K562 (cell line): Measurements from ENCODE around the gene DNAAF3. TPM values are rescaled to one million over a fixed set of nuclear protein-coding genes. Genes with fewer than 3 reads are reported as not detected.

ENCODE experiments used
- ATAC-seq: fragments of 200-7000 bp; cut with Tn5 transposase; 3 replicates; pipeline ENCODE4 v1.9.1; 2020; ENCODE audit warnings: moderate library complexity
- BruUV-seq: library from RNA; stranded (reverse); fragments of 400-500 nt; replicated peaks from 2 replicates; lab custom pipeline; 2021; lab: Mats Ljungman, UMichigan
- CTCF ChIA-PET: fragments of 300-600 bp; formaldehyde crosslinking; extraction: SDS; loops from one replicate; lab custom pipeline; 2021; ENCODE audit warnings: low intra/inter-chr PET ratio; lab: Yijun Ruan, JAX
- POLR2A ChIA-PET: fragments of 300-600, 350-650 bp; sonication (Branson Sonifier 250); formaldehyde crosslinking; extraction: SDS; loops from one replicate; lab custom pipeline; 2021; ENCODE audit warnings: antibody characterized with exemption, inconsistent platforms; lab: Yijun Ruan, JAX
- DNase-seq, 4 experiments: peaks; one replicate each; pipeline versions ENCODE4 v3.0.0 to v3.0.0-alpha.2; 2011 to 2018; ENCODE audit warnings: low spot score in 3 of 4, mixed read lengths in 3 of 4; ENCODE audit errors: extremely low read depth in 1 of 4
- FAIRE-seq: peaks from 2 replicates; lab custom pipeline; 2011; peaks lifted over from hg19 to GRCh38; lab: Jason Lieb, UNC
- H2AFZ ChIP-seq: 2 replicates; pipeline ENCODE4 v1.6.0; 2011; ENCODE audit warnings: low read depth, low read length, control low read depth, inconsistent platforms
- H3K27ac ChIP-seq: fragments of 200-600 bp; 3 replicates; pipeline ENCODE4 v1.8.0; 2011; ENCODE audit warnings: low read depth, mild to moderate bottlenecking, control low read depth, inconsistent platforms, low read length, moderate library complexity, mixed read lengths; ENCODE audit errors: extremely low read depth
- H3K27me3 ChIP-seq, 2 experiments: fragments of 300-600 bp in 1 of 2; 2 replicates in 1 of 2; 3 replicates in 1 of 2; pipeline versions ENCODE4 v1.6.0 to v1.8.0; 2011; ENCODE audit warnings: inconsistent platforms in 2 of 2, low read length in 2 of 2, mild to moderate bottlenecking in 1 of 2, mixed read lengths in 1 of 2, moderate library complexity in 1 of 2; ENCODE audit not compliant: control insufficient read depth in 2 of 2, insufficient read depth in 2 of 2
- H3K36me3 ChIP-seq: fragments of 300-600 bp; 3 replicates; pipeline ENCODE4 v1.8.0; 2011; ENCODE audit warnings: mild to moderate bottlenecking, low read length, inconsistent platforms; ENCODE audit not compliant: control insufficient read depth, insufficient read depth
- H3K4me1 ChIP-seq, 2 experiments: fragments of 200-600 bp in 1 of 2; replicated peaks in 1 of 2; 2 replicates in 1 of 2; 3 replicates in 1 of 2; pipeline versions ENCODE4 v1.5.1 to v1.8.0; 2011; ENCODE audit warnings: inconsistent platforms in 2 of 2, low read length in 2 of 2, mild to moderate bottlenecking in 1 of 2, mixed read lengths in 1 of 2, moderate library complexity in 1 of 2; ENCODE audit not compliant: control insufficient read depth in 2 of 2, insufficient read depth in 2 of 2
- H3K4me2 ChIP-seq: 2 replicates; pipeline ENCODE4 v1.6.1; 2011; ENCODE audit warnings: low read length, control low read depth, inconsistent platforms, mixed read lengths; ENCODE audit not compliant: insufficient read depth
- H3K4me3 ChIP-seq: fragments of 200-600 bp; sonication (generic), shearing (Covaris generic); 2 replicates; pipeline ENCODE4 v1.5.1; 2016; ENCODE audit warnings: control low read depth, inconsistent platforms
- H3K79me2 ChIP-seq: fragments of 200-600 bp; 3 replicates; pipeline ENCODE4 v1.8.0; 2011; ENCODE audit warnings: low read length, inconsistent platforms; ENCODE audit not compliant: control insufficient read depth, insufficient read depth
- H3K9ac ChIP-seq, 2 experiments: 2 replicates each; pipeline versions ENCODE4 v1.6.0 to v1.6.1; 2011; ENCODE audit warnings: low read depth in 2 of 2, low read length in 2 of 2, control low read depth in 1 of 2, inconsistent platforms in 1 of 2, mild to moderate bottlenecking in 1 of 2, mixed read lengths in 1 of 2; ENCODE audit not compliant: insufficient read depth in 1 of 2
- H3K9me1 ChIP-seq: one replicate; pipeline ENCODE4 v1.6.0; 2011; ENCODE audit warnings: inconsistent platforms, mild to moderate bottlenecking, low read length, moderate library complexity; ENCODE audit not compliant: control insufficient read depth, insufficient read depth
- H3K9me3 ChIP-seq: replicated peaks from 2 replicates; pipeline ENCODE4 v1.5.1; 2011; ENCODE audit warnings: low read depth, low read length, inconsistent platforms; ENCODE audit not compliant: control insufficient read depth, insufficient read depth
- H4K20me1 ChIP-seq: replicated peaks from 2 replicates; pipeline ENCODE4 v1.6.1; 2011; ENCODE audit warnings: low read length, inconsistent platforms, mixed read lengths; ENCODE audit not compliant: control insufficient read depth, insufficient read depth
- CXXC5 ChIP-seq: fragments of 250-450 bp; sonication (Bioruptor Pico); IDR thresholded peaks from 2 replicates; pipeline ENCODE4 v1.8.0; 2022; ENCODE audit warnings: inconsistent platforms, mild to moderate bottlenecking, moderate library complexity
- ETV5 ChIP-seq: sonication (generic); formaldehyde crosslinking; IDR thresholded peaks from 2 replicates; pipeline ENCODE4 v1.4.0; 2020; ENCODE audit warnings: low read depth, mild to moderate bottlenecking, missing genetic modification reagents
- ILF3 ChIP-seq: fragments of 450-650 bp; IDR thresholded peaks from 2 replicates; pipeline ENCODE4 v1.6.1; 2018; ENCODE audit warnings: antibody characterized with exemption, mild to moderate bottlenecking, moderate library complexity, borderline replicate concordance
- JUND ChIP-seq, 2 experiments: IDR thresholded peaks; 2 replicates in 1 of 2; 3 replicates in 1 of 2; pipeline ENCODE4 v1.6.1; 2011; ENCODE audit warnings: borderline replicate concordance in 2 of 2, low read depth in 2 of 2, low read length in 2 of 2, improper control_type of control experiment in 1 of 2, missing biosample characterization in 1 of 2, missing genetic modification characterization in 1 of 2, missing genetic modification reagents in 1 of 2
- NFATC3 ChIP-seq: fragments of 450-650 bp; IDR thresholded peaks from 2 replicates; pipeline ENCODE4 v1.6.1; 2017; ENCODE audit warnings: mild to moderate bottlenecking
- NFIC ChIP-seq: fragments of 450-650 bp; IDR thresholded peaks from 2 replicates; pipeline ENCODE4 v1.6.1; 2017; ENCODE audit warnings: mild to moderate bottlenecking, inconsistent platforms
- POLR2G ChIP-seq: fragments of 200-400 bp; formaldehyde crosslinking; IDR thresholded peaks from 2 replicates; pipeline ENCODE4 v1.6.1; 2017; ENCODE audit warnings: low read depth, mild to moderate bottlenecking, antibody characterized with exemption, low read length, moderate library complexity
- RBBP5 ChIP-seq: fragments of 200-600 bp; sonication (generic); IDR thresholded peaks from 2 replicates; pipeline ENCODE4 v1.6.1; 2012; ENCODE audit warnings: borderline replicate concordance, mild to moderate bottlenecking, low read length, control low read depth, inconsistent platforms; ENCODE audit not compliant: insufficient read depth, poor library complexity, severe bottlenecking
- TAF1 ChIP-seq: IDR thresholded peaks from 2 replicates; pipeline ENCODE4 v1.6.1; 2011; ENCODE audit warnings: mild to moderate bottlenecking, low read length, moderate library complexity; ENCODE audit not compliant: insufficient read depth, control insufficient read depth, severe bottlenecking; ENCODE audit errors: extremely low read depth
- TAL1 ChIP-seq: fragments of 450-650 bp; IDR thresholded peaks from 2 replicates; pipeline ENCODE4 v1.6.1; 2016; ENCODE audit warnings: mild to moderate bottlenecking
- ZBTB49 ChIP-seq: sonication (generic); formaldehyde crosslinking; IDR thresholded peaks from 2 replicates; pipeline ENCODE4 v1.8.0; 2022; ENCODE audit warnings: missing genetic modification reagents, mild to moderate bottlenecking, borderline replicate concordance
- WGBS: fragments of 100-300 bp; shearing (Covaris generic); methylation state at CpG from one replicate; pipeline ENCODE4 v1.1.6; 2016; ENCODE audit warnings: low coverage, mixed read lengths; ENCODE audit not compliant: insufficient coverage; ENCODE audit errors: missing lambda C conversion rate; 5-methylcytosine and 5-hydroxymethylcytosine counted together
- in situ Hi-C: fragments of 300-500 bp; cut with MboI; formaldehyde crosslinking; loops from 4 replicates; pipeline ENCODE4 v1.15.0; 2018; ENCODE audit warnings: inconsistent platforms, mixed read lengths
- intact Hi-C: fragments of 100-400 bp; cut with micrococcal nuclease; formaldehyde crosslinking; loops from 2 replicates; pipeline ENCODE4 v1.14.2; 2022
- polyA plus RNA-seq, 8 experiments: library from polyadenylated mRNA; depleted of rRNA in 4 of 8; stranded (reverse) in 5 of 8; unstranded in 3 of 8; fragments of >200 nt; fragmentation: Nextera tagmentation in 2 of 8; fragmentation: Illumina TruSeq in 1 of 8; extraction: Ambion mirVana in 2 of 8; extraction: Trizol in 1 of 8; gene quantifications; 2 replicates each; pipeline versions ENCODE4 v1.2.1 to v1.2.3, GENCODE V29; 2011 to 2014; ENCODE audit warnings: inconsistent platforms in 1 of 8, missing spikeins in 1 of 8
- total RNA-seq, 7 experiments: library from RNA; depleted of rRNA in 6 of 7; stranded (reverse); fragments of >200 nt in 6 of 7; fragmentation: Illumina TruSeq in 2 of 7; extraction: Trizol in 2 of 7; gene quantifications; 2 replicates each; pipeline versions ENCODE4 v1.2.1 to v1.2.3, GENCODE V29; 2011 to 2021; ENCODE audit warnings: low replicate concordance in 1 of 7
- TF ChIP-seq, protein P1 (sequence below): sonication (generic); formaldehyde crosslinking; IDR thresholded peaks from 2 replicates; pipeline ENCODE4 v1.8.0; 2022; ENCODE audit warnings: mild to moderate bottlenecking, missing genetic modification reagents

The DNAAF3 gene
- total and polyA plus RNA-seq, 9 of the 15 experiments (the other 6 are each of a cell fraction or from before 2014, with no cell fraction given) = 21.6 to 61.5 (median 43.0) TPM

DNA sequence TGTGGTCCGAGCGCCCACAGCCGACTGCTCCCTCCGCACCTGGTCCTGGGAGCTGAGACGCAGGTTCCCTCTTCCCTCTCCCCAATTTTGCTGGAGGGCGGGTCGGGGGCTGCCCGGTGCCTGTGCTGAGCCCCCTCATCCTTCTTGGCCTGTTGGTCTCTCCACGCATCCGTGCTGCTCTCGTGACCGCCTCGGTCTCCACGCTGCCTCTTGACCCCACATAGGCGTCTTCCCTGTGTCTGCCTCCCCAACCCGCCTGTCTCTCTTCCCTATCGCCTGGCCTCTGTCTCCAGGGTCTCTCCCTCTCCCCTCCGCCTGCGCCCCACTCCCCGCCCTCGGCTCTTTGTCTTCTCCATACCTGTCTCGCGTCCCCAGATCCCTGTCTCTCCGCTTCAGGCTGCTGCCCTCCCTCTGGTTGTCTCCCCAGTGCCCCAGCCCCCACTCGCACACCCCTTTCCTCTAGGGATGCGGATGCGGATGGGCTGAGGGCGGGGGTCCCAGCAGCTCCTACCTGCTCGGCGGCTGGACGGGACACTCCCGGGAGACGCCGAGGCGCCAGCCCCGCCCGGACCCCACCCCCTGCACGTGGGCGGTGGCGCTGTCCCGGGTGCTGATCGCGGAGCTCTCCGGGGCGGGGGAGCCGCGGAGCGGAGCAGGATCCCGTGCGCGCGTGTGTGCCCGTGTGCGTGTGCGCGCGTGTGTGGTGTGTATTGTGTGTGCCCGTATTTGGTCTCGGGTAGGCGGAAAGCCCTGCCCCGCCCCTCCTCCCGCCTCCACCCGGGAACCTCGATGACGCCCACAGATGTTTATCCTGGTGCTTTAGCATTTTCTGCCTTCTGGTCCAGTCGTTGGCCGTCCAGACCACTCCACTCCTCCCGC lies 13.4 kb upstream of the DNAAF3 start, which contains the start of gene SYT5:
Gene SYT5 (minus strand): TSS at position 684 of the 879 bp plus-strand sequence. CDS start 1,248 bp downstream, outside the sequence.
- ChIA-PET CTCF (interaction anchor here (0.6 kb wide), 1 partner anchor 325 kb away, joined by 3 read pairs; no protein-coding TSS in a partner anchor), POLR2A (interaction anchor here (0.6 to 1.3 kb wide), 7 partner anchors 9 to 219 kb away, joined by 3 to 4 read pairs (median 3); partner anchors contain the start of gene PTPRH)
- H3K4me2 ChIP-seq = peak within 1 kb of the TSS; percentile 76
- H3K9me1 ChIP-seq = no peaks in the 10 kb centered on the region
- FAIRE-seq = no peak
- WGBS = 2% methylated on average over 45 of the region's 68 CpGs
- peak; percentile 85 for ATAC-seq
- H3K27ac ChIP-seq = no peak within 1 kb of the TSS
- in situ Hi-C loops (no loop called here), intact Hi-C loops (loop anchor here (2.0 kb wide), 1 partner anchor 37 kb away; no protein-coding TSS in a partner anchor)
- no peaks in the 10 kb centered on the region; the same call in 2 of the 3 replicates for H3K79me2 ChIP-seq
- no TSS peak for BruUV-seq
- no peaks in the 10 kb centered on the region for H3K36me3 ChIP-seq
- peak within 1 kb of the TSS; percentile 18 for H2AFZ ChIP-seq
- peaks cover 29 to 37% of the 10 kb centered on the region in 2 experiments for H3K4me1 ChIP-seq
- H4K20me1 ChIP-seq = peaks cover 15% of the 10 kb centered on the region
- H3K4me3 ChIP-seq = peak within 1 kb of the TSS; percentile 35
- peak; percentile 76 to 93 (median 90) for DNase-seq
- H3K9me3 ChIP-seq = no peaks in the 10 kb centered on the region
- no peaks in the 10 kb centered on the region for H3K27me3 ChIP-seq
- peak within 1 kb of the TSS in 1 of 2 experiments; percentile 63; a peak in 2 of 4 replicates for H3K9ac ChIP-seq
- TF ChIP-seq TAF1 (no peak), POLR2G (peak; percentile 40), ETV5 (peak; percentile 58; the same call in 1 of the 2 replicates), NFATC3 (no peak), TAL1 (no peak), ZBTB49 (CRISPR knock-in tag) (peak; percentile 90), ILF3 (no peak), NFIC (no peak), RBBP5 (no peak), JUND (IDR thresholded peaks at IDR 0.05; ENCODE audit: borderline replicate concordance, low read depth, low read length) (no peak), JUND (tag; IDR thresholded peaks at IDR 0.05; ENCODE audit: borderline replicate concordance, low read depth, low read length) (peak; percentile 13; the same call in 1 of the 3 replicates), CXXC5 (CRISPR knock-in tag) (peak; percentile 68; the same call in 1 of the 2 replicates)
- TF ChIP-seq, protein P1, sequence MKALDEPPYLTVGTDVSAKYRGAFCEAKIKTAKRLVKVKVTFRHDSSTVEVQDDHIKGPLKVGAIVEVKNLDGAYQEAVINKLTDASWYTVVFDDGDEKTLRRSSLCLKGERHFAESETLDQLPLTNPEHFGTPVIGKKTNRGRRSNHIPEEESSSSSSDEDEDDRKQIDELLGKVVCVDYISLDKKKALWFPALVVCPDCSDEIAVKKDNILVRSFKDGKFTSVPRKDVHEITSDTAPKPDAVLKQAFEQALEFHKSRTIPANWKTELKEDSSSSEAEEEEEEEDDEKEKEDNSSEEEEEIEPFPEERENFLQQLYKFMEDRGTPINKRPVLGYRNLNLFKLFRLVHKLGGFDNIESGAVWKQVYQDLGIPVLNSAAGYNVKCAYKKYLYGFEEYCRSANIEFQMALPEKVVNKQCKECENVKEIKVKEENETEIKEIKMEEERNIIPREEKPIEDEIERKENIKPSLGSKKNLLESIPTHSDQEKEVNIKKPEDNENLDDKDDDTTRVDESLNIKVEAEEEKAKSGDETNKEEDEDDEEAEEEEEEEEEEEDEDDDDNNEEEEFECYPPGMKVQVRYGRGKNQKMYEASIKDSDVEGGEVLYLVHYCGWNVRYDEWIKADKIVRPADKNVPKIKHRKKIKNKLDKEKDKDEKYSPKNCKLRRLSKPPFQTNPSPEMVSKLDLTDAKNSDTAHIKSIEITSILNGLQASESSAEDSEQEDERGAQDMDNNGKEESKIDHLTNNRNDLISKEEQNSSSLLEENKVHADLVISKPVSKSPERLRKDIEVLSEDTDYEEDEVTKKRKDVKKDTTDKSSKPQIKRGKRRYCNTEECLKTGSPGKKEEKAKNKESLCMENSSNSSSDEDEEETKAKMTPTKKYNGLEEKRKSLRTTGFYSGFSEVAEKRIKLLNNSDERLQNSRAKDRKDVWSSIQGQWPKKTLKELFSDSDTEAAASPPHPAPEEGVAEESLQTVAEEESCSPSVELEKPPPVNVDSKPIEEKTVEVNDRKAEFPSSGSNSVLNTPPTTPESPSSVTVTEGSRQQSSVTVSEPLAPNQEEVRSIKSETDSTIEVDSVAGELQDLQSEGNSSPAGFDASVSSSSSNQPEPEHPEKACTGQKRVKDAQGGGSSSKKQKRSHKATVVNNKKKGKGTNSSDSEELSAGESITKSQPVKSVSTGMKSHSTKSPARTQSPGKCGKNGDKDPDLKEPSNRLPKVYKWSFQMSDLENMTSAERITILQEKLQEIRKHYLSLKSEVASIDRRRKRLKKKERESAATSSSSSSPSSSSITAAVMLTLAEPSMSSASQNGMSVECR (CRISPR knock-in tag) = peak; percentile 100
